A549 (cell line): ENCODE measurements around the gene KIF16B. TPM values are rescaled to one million over a fixed set of nuclear protein-coding genes. Genes with fewer than 3 reads are reported as not detected.

Experiments used
- ATAC-seq, 2 experiments: fragments of 200-7000 bp in 1 of 2; fragments of >200 bp in 1 of 2; cut with Nextera tagmentation in 1 of 2; cut with Tn5 transposase in 1 of 2; 3 replicates each; pipeline versions ENCODE4 v1.8.0 to v1.9.1; 2018 to 2020; ENCODE audit warnings: mild to moderate bottlenecking in 1 of 2, moderate library complexity in 1 of 2
- CTCF ChIA-PET: fragments of 300-600 bp; sonication (Branson Sonifier 250); formaldehyde crosslinking; extraction: SDS; loops from one replicate; lab custom pipeline; 2021; ENCODE audit warnings: antibody characterized with exemption, inconsistent platforms; lab: Yijun Ruan, JAX
- POLR2A ChIA-PET: fragments of 350-600 bp; formaldehyde crosslinking; extraction: SDS; loops from one replicate; lab custom pipeline; 2021; ENCODE audit warnings: antibody characterized with exemption, inconsistent platforms; lab: Yijun Ruan, JAX
- DNase-seq, 2 experiments: peaks; one replicate each; pipeline versions ENCODE4 v3.0.0 to v3.0.0-alpha.2; 2011 to 2016; ENCODE audit warnings: low read depth in 1 of 2, low spot score in 1 of 2
- FAIRE-seq: peaks from 2 replicates; lab custom pipeline; 2011; peaks lifted over from hg19 to GRCh38; lab: Jason Lieb, UNC
- H3K27ac ChIP-seq, 2 experiments: fragments of >200 bp; sonication (Bioruptor Twin); formaldehyde crosslinking; 3 replicates each; pipeline ENCODE4 v1.5.1; 2016 to 2017
- H3K4me1 ChIP-seq: fragments of >200 bp; sonication (Bioruptor Twin); formaldehyde crosslinking; 3 replicates; pipeline ENCODE4 v1.6.1; 2016
- H3K4me2 ChIP-seq: fragments of >200 bp; sonication (Bioruptor Twin); formaldehyde crosslinking; 3 replicates; pipeline ENCODE4 v1.6.1; 2016
- H3K4me3 ChIP-seq: fragments of >200 bp; sonication (Bioruptor Twin); formaldehyde crosslinking; 3 replicates; pipeline ENCODE4 v1.5.1; 2016
- H3K9me3 ChIP-seq: fragments of >200 bp; sonication (Bioruptor Twin); formaldehyde crosslinking; 3 replicates; pipeline ENCODE4 v1.6.1; 2016
- CHD4 ChIP-seq: fragments of 200-600 bp; sonication (generic); IDR thresholded peaks from 2 replicates; pipeline ENCODE4 v1.6.1; 2016; ENCODE audit warnings: antibody characterized with exemption, mild to moderate bottlenecking, borderline replicate concordance
- EHMT2 ChIP-seq: fragments of 200-600 bp; sonication (generic); IDR thresholded peaks from 2 replicates; pipeline ENCODE4 v1.6.1; 2016; ENCODE audit warnings: antibody characterized with exemption, low read depth, mild to moderate bottlenecking, moderate library complexity
- EP300 ChIP-seq, 2 experiments: fragments of >200 bp; sonication (Bioruptor Twin); formaldehyde crosslinking; IDR thresholded peaks; 2 replicates in 1 of 2; 3 replicates in 1 of 2; pipeline ENCODE4 v1.6.1; 2016 to 2017
- GATA3 ChIP-seq: IDR thresholded peaks from 2 replicates; pipeline ENCODE4 v1.6.1; 2012; ENCODE audit warnings: borderline replicate concordance
- HMGXB4 ChIP-seq: fragments of 250-450 bp; sonication (Bioruptor Pico); IDR thresholded peaks from 2 replicates; pipeline ENCODE4 v1.5.0; 2021; ENCODE audit warnings: mild to moderate bottlenecking, moderate library complexity, borderline replicate concordance
- JUNB ChIP-seq: fragments of >200 bp; sonication (Bioruptor Twin); formaldehyde crosslinking; IDR thresholded peaks from 2 replicates; pipeline ENCODE4 v1.6.1; 2016
- KDM5A ChIP-seq: fragments of 200-600 bp; sonication (generic); IDR thresholded peaks from 2 replicates; pipeline ENCODE4 v1.6.1; 2016; ENCODE audit warnings: antibody characterized with exemption, mild to moderate bottlenecking
- MAFK ChIP-seq: fragments of 450-650 bp; IDR thresholded peaks from 2 replicates; pipeline ENCODE4 v1.6.1; 2014; ENCODE audit not compliant: partially characterized antibody
- MAZ ChIP-seq: fragments of 150-350 bp; IDR thresholded peaks from 2 replicates; pipeline ENCODE4 v1.6.1; 2014; ENCODE audit warnings: antibody characterized with exemption, low read depth, low read length, borderline replicate concordance
- MYC ChIP-seq: IDR thresholded peaks from 2 replicates; pipeline ENCODE4 v1.6.1; 2012; ENCODE audit warnings: mild to moderate bottlenecking, inconsistent platforms, low read length, improper control_type of control experiment, borderline replicate concordance
- NFE2L2 ChIP-seq: fragments of 150-350 bp; conservative IDR thresholded peaks from 2 replicates; pipeline ENCODE4 v1.6.1; 2014; ENCODE audit warnings: low read length
- NPAS2 ChIP-seq: fragments of 250-450 bp; sonication (Bioruptor Pico); IDR thresholded peaks from 2 replicates; pipeline ENCODE4 v1.8.0; 2022; ENCODE audit warnings: mild to moderate bottlenecking, moderate library complexity, borderline replicate concordance
- NR3C1 ChIP-seq: fragments of >200 bp; sonication (Bioruptor Twin); formaldehyde crosslinking; IDR thresholded peaks from 3 replicates; pipeline ENCODE4 v1.6.1; 2017
- PBX3 ChIP-seq: IDR thresholded peaks from 2 replicates; pipeline ENCODE4 v1.6.1; 2012
- PHF8 ChIP-seq: fragments of 200-600 bp; sonication (generic); IDR thresholded peaks from 2 replicates; pipeline ENCODE4 v1.6.1; 2016; ENCODE audit warnings: low read depth, mild to moderate bottlenecking, antibody characterized with exemption, moderate library complexity, borderline replicate concordance
- POLR2AphosphoS2 ChIP-seq: conservative IDR thresholded peaks from 2 replicates; pipeline ENCODE4 v1.6.1; 2012; ENCODE audit warnings: low read length, improper control_type of control experiment, inconsistent platforms
- RCOR1 ChIP-seq: fragments of 150-350 bp; IDR thresholded peaks from 2 replicates; pipeline ENCODE4 v1.6.1; 2014; ENCODE audit warnings: antibody characterized with exemption, low read length, low read depth
- SMC3 ChIP-seq: fragments of >200 bp; sonication (Bioruptor Twin); formaldehyde crosslinking; IDR thresholded peaks from 3 replicates; pipeline ENCODE4 v1.6.1; 2018; ENCODE audit warnings: inconsistent platforms
- SREBF2 ChIP-seq: fragments of 450-650 bp; IDR thresholded peaks from 2 replicates; pipeline ENCODE4 v1.6.1; 2014; ENCODE audit warnings: mild to moderate bottlenecking, moderate library complexity
- ZC3H11A ChIP-seq: fragments of 450-650 bp; IDR thresholded peaks from 2 replicates; pipeline ENCODE4 v1.6.1; 2014; ENCODE audit warnings: antibody characterized with exemption, mild to moderate bottlenecking
- WGBS: methylation state at CpG from one replicate; pipeline ENCODE4 v1.1.6; 2017; ENCODE audit errors: missing lambda C conversion rate; 5-methylcytosine and 5-hydroxymethylcytosine counted together
- polyA plus RNA-seq, 4 experiments: library from polyadenylated mRNA; depleted of rRNA in 3 of 4; stranded (reverse); fragments of >200 nt; fragmentation: RNase III in 1 of 4; extraction: RNeasy Plus Mini Kit Qiagen cat#74134 plus additional on column Dnase treatment in 1 of 4; gene quantifications; 2 replicates in 3 of 4; 3 replicates in 1 of 4; pipeline ENCODE4 v1.2.3, GENCODE V29; 2011 to 2017
- TF ChIP-seq, protein P1 (sequence below): fragments of 250-450 bp; sonication (Bioruptor Pico); IDR thresholded peaks from 2 replicates; pipeline ENCODE4 v1.5.0; 2020; ENCODE audit warnings: low read depth, mild to moderate bottlenecking, moderate library complexity
- TF ChIP-seq, protein P2 (sequence below): fragments of 150-350 bp; IDR thresholded peaks from 2 replicates; pipeline ENCODE4 v1.6.1; 2014; ENCODE audit warnings: low read depth, mild to moderate bottlenecking, low read length
- TF ChIP-seq, protein P3 (sequence below): IDR thresholded peaks from 2 replicates; pipeline ENCODE4 v1.6.1; 2012; ENCODE audit warnings: low read depth, borderline replicate concordance
- TF ChIP-seq, protein P4 (sequence below): IDR thresholded peaks from 2 replicates; pipeline ENCODE4 v1.6.1; 2012
- TF ChIP-seq, protein P5 (sequence below): fragments of 450-650 bp; IDR thresholded peaks from 2 replicates; pipeline ENCODE4 v1.6.1; 2014; ENCODE audit warnings: antibody characterized with exemption

KIF16B gene
- polyA plus RNA-seq, 2 of the 4 experiments (the other 2 are of a cell fraction) = 14.1 to 23.3 TPM

DNA sequence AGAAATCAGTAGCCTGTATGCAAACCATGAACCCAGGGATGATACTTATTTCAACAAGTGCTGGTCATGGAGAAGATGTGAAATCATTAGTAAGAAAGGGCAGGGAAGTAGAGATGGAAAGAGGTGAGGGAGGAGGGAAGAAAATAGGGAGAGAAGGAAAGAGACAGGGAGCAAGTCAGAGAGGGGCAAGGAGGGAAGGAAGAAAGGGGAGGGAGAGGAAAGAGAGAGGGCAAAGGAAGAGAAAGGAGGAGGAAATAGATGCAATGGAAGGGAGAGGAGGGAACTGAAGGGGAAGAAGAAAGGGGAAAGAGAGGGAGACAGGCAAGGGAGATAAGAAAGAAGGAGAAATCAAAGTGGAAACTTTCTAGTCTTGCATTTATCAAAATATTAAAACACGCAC is 195.1 kb downstream of the KIF16B start (continued):
- TF ChIP-seq CHD4 (no peak), ZC3H11A (no peak), POLR2AphosphoS2 (no peak), GATA3 (no peak), JUNB (no peak), KDM5A (no peak), SMC3 (no peak)
- TF ChIP-seq, protein P1, sequence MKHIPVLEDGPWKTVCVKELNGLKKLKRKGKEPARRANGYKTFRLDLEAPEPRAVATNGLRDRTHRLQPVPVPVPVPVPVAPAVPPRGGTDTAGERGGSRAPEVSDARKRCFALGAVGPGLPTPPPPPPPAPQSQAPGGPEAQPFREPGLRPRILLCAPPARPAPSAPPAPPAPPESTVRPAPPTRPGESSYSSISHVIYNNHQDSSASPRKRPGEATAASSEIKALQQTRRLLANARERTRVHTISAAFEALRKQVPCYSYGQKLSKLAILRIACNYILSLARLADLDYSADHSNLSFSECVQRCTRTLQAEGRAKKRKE (CRISPR knock-in tag) = no peak

GRCh38 chr20:16369441-16369840 is 203.8 kb downstream of the KIF16B start:
- no peak overlapping the region for H3K4me3 ChIP-seq
- CTCF ChIA-PET = no interaction called here
- DNase-seq (no peak), FAIRE-seq (peak; percentile 54), ATAC-seq (no peak)
- POLR2A ChIA-PET = no interaction called here
- H3K27ac ChIP-seq = no peak overlapping the region
- WGBS = 79% methylated on average over 1 of the region's 1 CpG
- no peaks in the 10 kb centered on the region for H3K9me3 ChIP-seq
- no peak for TF ChIP-seq SREBF2
- no peak for TF ChIP-seq PHF8
- no peak for TF ChIP-seq MYC
- no peak for TF ChIP-seq NR3C1
- TF ChIP-seq, protein P2, sequence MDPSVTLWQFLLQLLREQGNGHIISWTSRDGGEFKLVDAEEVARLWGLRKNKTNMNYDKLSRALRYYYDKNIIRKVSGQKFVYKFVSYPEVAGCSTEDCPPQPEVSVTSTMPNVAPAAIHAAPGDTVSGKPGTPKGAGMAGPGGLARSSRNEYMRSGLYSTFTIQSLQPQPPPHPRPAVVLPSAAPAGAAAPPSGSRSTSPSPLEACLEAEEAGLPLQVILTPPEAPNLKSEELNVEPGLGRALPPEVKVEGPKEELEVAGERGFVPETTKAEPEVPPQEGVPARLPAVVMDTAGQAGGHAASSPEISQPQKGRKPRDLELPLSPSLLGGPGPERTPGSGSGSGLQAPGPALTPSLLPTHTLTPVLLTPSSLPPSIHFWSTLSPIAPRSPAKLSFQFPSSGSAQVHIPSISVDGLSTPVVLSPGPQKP = no peak
- TF ChIP-seq KDM5A = no peak
- TF ChIP-seq MAFK = no peak
- TF ChIP-seq, protein P3, sequence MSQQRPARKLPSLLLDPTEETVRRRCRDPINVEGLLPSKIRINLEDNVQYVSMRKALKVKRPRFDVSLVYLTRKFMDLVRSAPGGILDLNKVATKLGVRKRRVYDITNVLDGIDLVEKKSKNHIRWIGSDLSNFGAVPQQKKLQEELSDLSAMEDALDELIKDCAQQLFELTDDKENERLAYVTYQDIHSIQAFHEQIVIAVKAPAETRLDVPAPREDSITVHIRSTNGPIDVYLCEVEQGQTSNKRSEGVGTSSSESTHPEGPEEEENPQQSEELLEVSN = no peak
- no peak for TF ChIP-seq EP300 (IDR thresholded peaks at IDR 0.05)
- TF ChIP-seq PBX3 = no peak
- no peak for TF ChIP-seq RCOR1
- TF ChIP-seq GATA3 = no peak
- TF ChIP-seq MAZ = no peak
- no peak for TF ChIP-seq NPAS2
- no peak for TF ChIP-seq EHMT2
- TF ChIP-seq, protein P4, sequence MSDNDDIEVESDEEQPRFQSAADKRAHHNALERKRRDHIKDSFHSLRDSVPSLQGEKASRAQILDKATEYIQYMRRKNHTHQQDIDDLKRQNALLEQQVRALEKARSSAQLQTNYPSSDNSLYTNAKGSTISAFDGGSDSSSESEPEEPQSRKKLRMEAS = no peak
- no peak for TF ChIP-seq NFE2L2
- TF ChIP-seq HMGXB4 = no peak
- TF ChIP-seq, protein P1 (CRISPR knock-in tag) = no peak
- TF ChIP-seq, protein P5, sequence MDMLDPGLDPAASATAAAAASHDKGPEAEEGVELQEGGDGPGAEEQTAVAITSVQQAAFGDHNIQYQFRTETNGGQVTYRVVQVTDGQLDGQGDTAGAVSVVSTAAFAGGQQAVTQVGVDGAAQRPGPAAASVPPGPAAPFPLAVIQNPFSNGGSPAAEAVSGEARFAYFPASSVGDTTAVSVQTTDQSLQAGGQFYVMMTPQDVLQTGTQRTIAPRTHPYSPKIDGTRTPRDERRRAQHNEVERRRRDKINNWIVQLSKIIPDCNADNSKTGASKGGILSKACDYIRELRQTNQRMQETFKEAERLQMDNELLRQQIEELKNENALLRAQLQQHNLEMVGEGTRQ = no peak
- H3K4me2 ChIP-seq = no peak overlapping the region
- peaks cover 16% of the 10 kb centered on the region for H3K4me1 ChIP-seq
